CD4-positive, alpha-beta T cell treated with Interleukin-2 at 100 ng/mL for 4 hours (primary cell): ENCODE data around the gene RYK.

Experiments
- DNase-seq: peaks from one replicate; pipeline ENCODE4 v3.0.0-alpha.2; 2020; ENCODE audit warnings: low spot score

RYK gene

DNA sequence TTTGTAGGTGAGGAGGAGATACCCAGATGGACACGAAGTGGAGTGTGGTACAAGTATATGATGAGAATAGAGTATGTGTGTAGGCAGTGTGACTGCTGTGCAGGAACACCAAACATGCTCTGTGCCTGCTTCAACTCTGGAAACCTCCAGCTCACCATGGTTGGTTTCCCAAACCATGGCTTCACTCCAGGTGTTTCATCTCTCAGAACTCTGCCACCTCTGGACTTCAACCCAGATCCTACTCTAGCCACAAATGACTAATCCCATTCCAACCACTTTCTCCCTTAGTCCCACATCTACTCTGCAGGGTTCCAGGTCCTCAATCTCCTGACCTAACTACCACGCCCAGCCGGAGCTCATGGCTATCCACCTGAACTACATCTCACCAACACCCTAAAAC lies 102.1 kb downstream of the RYK start:
- no peak for DNase-seq

DNA sequence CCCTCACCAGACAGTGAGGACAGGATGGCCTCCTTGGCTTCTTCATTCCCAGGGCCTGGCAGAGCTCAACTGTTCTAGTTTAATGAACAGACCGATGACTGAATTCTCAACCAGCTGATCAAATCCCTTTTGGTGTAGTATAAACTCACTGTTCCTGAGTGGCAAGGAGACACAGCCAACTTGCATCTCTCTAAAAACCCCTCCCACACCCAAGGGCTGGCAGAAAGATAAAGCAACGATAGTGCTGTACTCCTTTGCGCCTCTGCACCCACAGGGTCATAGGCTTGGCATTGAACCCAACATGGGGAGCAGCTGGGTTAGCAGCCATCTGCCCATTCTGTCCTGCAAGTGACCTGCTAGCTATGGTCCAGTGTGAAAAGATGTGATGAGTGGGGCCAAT lies 103.2 kb downstream of the RYK start:
- no peak for DNase-seq

DNA sequence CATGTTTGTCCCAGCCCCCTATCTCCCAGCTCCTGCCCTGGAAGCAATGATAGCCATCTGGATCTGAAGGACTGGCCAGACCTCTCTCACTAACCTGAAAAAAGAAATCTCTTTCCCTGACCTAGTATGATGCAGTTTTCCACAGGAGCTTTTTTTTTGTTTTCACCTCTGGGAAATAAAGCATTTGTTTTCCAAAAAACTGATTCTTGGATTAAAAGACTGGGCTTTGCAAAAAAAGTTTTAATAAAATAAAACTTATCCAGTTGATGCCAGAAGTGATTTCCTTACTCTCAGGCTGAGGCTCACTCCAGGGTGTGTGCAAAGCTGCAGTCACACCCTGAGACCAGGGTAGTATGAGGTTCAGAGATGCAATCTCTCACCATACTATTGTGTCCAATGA lies 104.0 kb downstream of the RYK start:
- no peak for DNase-seq

DNA sequence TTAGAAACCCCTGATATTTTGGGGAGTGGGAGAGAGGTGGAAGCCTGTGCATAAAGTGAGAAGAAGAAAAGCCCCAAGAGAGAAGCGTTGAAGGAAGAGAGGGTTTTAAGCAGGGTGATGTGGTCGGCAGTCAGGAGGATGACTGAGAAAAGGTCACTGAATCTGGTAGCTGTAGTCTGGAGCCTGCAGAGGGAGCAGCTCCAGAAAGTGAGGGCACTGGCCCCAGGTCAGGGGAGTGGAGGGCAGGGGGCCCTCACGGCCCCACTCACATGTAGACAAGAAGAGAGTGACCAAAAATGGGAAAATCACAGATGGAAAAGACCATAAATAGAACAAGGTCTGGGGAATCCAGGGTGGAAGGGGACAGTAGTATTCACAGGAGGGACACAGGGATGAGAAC lies 105.5 kb downstream of the RYK start:
- DNase-seq: no peak

DNA sequence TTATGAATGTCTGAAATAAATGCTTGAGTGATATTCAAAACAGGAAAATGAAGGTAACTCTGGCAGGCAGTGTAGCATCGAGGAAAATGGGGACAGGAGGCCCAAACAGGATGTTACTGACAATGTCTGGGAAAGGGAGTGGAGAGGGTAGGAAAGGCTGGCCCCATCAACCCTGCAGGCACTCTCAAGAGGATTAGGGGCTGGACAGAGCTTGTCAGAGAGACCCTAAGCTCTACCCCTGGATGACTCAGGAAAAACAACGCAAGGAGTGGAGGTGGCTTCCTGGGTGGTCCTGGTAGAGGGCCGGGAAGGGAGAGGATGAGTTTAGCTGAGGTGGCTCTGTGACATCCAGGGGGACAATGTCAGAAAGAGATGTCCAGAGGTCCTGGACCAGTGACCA lies 106.0 kb downstream of the RYK start:
- no peak for DNase-seq

DNA sequence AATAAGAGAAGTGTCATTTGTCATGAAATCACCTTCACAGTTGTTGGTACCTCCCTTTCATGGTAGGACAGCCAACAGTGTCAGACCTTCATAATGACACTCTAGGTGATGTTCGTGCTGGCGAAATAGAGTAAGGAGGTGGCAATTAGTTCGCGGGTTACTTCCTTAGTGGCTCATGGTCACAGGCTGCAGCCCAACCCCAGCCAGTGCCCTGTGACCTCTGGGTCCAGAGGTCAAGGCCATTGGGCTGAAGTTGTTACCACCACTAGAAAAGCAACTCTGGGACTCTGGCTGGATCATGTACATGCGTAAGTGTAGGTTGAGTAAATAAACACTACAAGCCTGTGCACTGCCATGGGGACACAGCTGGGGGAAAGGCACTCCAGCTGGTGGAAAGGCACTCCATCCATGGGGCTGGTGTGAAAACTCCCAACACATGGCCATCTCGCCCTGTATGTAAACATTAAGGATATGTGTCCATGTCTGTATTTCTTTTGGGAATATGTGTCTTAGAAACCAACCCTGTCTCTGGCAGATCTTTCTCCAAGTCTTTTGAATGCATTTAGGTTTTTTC lies 106.7 kb downstream of the RYK start:
- no peak for DNase-seq

DNA sequence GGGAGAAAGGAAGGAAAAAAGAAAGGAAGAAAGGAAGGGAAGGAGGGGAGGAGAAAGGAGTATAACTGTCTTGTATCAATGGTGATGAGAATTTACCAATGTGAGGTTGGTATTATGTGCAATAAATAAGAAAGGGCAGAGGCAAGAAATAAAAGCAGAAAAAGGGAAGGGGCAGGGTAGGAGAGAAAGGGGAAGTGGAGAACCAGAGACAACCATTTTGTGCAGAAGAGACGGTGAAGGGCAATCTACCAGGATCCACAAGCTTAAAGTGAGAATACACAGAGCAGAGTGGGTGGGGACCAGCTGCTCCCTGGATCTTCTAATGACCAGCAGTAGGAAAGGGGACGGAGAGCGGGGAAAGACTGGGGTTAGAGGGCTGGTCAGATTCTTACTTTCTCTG lies 114.1 kb downstream of the RYK start:
- no peak for DNase-seq

DNA sequence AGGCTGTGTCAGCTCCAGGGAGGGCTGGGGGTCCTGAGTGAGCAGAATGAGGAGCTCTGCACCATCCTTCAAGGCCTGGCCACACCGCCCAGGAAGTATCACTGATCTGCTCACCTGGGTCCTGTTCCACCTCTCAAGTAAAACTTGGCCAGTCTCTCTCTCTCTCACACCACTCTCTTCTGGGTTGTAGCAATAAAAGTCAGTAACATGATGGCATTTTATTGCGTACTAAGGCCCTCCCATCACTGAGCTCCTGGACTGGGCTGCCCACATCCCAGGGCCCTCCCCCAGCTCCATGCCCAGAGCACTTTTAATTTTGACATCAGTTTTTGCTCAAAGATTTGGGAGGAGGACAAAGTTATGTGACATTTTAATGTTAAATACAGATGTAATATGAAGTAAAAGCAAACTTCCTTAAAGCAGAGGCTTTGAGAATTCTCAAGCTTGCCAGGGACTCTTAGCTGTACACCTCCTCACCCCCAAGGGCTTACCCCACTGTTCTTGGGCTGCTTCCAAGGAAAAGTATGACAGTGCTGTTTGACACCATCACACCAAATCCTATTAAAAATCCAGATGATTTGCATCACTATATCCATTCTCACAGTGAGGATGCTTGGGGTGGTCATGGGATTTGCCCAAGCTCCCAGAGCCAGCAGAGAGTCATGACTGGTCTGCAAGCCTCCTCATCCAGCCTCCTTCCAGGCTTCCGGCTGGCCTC lies 115.8 kb downstream of the RYK start:
- DNase-seq: no peak

DNA sequence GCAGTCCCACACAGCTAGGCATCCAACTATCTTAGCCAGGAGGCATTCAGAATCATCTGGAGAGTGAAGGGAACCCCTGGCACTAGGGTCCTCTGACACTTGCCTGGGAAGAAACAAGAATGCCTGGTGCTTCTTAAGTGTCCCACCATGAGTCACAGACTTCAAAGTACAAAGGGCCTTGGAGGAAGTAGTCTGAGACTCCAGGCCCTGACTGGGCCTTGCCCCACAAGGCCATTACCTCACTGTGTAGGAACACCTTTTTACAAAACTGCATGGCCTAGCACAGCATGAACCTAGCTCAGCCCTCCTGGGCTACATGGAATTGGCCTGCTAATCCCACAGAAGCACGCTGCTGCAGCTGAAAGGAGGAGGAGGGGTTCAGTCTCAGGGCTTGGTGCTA lies 116.4 kb downstream of the RYK start:
- no peak for DNase-seq

DNA sequence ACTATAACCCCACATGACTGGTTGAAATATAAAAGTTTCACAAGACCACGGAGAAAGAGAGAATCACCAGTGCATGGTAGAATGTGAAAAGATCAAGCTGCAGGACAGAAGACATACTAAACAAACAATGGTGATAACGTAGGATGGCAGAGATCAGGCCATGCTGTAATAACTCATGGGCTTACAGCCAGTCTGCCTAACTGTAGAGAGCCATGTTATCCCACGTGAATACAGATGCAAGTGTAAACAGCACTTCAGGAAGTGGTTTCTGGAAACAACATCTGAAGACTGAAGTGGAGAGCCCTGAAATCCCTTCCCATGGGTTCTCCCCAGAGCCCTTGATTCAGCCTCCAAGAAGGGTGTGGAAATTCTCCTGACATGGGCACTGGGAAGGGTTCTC lies 117.7 kb downstream of the RYK start:
- DNase-seq: no peak

DNA sequence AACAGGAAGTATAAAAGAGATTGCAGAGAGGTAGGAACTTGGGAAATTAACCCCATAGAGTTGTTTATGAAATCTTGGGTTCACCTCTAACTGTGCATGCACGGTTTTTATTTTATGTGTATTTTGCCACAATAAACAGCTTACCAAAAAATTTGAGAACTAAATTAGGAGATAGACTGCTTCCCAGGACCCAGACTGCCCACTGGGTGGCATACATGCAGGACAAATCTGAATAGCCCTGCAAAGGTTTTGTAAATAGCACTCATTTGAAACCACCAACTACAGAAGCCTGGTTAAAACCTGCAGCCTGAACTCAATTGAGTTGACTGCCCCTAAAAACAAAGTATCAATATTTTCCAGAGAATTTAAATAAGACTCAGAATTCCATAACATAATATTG lies 124.5 kb downstream of the RYK start:
- no peak for DNase-seq

DNA sequence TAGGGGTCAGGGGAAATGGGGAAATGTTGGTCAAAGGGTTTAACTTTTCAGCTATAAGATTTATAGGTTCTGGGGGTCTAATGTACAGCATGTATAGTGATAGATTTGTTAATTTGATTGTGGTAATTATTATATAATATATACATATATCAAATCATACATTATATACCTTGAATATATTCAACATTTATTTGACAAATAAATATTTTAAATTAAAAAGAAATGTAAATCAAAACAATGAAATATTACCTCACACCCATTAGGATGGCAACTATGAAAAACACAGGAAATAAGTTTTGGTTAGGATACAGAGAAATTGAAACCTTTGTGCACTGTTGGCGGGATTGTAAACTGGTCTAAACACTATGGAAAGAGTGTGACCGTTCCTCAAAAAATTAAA lies 135.9 kb downstream of the RYK start:
- no peak for DNase-seq

DNA sequence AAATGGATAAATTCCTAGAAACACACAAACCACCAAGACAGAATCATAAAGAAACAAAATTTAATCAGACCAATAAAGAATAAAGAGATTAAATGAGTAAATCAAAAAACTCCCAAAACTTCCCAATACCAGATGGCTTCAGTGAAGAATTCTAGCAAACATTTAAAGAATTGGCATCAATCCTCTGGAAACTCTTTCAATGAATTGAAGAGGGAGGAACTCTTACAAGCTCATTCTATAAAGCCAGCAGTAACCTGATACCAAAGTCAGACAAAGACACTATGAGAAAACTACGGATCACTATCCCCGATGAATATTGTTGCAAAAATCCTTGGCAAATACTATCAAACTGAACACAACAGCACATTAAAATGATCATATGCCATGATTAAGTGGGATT lies 139.0 kb downstream of the RYK start:
- no peak for DNase-seq

DNA sequence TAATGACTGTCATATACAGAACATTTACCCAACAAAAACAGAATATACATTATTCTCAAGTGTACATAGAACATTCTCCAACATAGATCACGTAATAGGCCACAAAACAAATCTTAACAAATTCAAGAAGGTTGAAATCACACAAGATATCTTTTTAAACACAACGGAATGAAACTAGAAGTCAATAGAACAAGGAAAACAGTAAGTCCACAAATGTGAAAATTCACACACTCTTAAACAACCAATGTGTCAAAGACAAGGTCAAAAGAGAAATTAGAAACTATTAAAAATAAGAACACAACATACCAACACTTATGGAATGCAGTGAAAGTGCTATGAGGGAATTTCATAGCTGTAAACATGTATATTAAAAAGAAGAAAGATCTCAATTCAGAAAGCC lies 139.7 kb downstream of the RYK start:
- no peak for DNase-seq
